OCI-LY3 (cell line): Measurements from ENCODE around the gene ATG16L2.
"Not testable (repeated sequence)": the region's sequence is repeated elsewhere in the genome, so short reads cannot be mapped to it uniquely, and the experiment has no call there.

Experiments used
- H2AFZ ChIP-seq: fragments of 200-600, 300-600 bp; shearing (Covaris generic); 2 replicates; pipeline ENCODE4 v1.6.0; 2014; ENCODE audit warnings: antibody characterized with exemption, low read depth, low read length
- H3K27ac ChIP-seq: fragments of 200-600, 300-600 bp; sonication (generic); 2 replicates; pipeline ENCODE4 v1.5.1; 2014; ENCODE audit warnings: mild to moderate bottlenecking, low read length, moderate library complexity, mixed read lengths
- H3K27me3 ChIP-seq: fragments of 200-600, 300-600 bp; sonication (generic); 2 replicates; pipeline ENCODE4 v1.6.1; 2014; ENCODE audit warnings: low read depth, low read length, mixed read lengths
- H3K36me3 ChIP-seq: fragments of 200-600, 300-600 bp; sonication (generic); replicated peaks from 2 replicates; pipeline ENCODE3; 2014; ENCODE audit warnings: low read depth, low read length, mixed read lengths
- H3K4me1 ChIP-seq: fragments of 300-600, 200-600 bp; sonication (generic); 2 replicates; pipeline ENCODE4 v1.6.1; 2014; ENCODE audit warnings: low read length, mixed read lengths
- H3K4me2 ChIP-seq: fragments of 200-600, 300-600 bp; sonication (generic); 2 replicates; pipeline ENCODE4 v1.6.1; 2014; ENCODE audit warnings: low read length, mixed read lengths
- H3K4me3 ChIP-seq: fragments of 300-600, 200-600 bp; sonication (generic); 2 replicates; pipeline ENCODE4 v1.5.1; 2014; ENCODE audit warnings: antibody characterized with exemption, mild to moderate bottlenecking, low read length, moderate library complexity
- H3K79me2 ChIP-seq: fragments of 300-600, 200-600 bp; shearing (Covaris generic); 2 replicates; pipeline ENCODE4 v1.6.1; 2014; ENCODE audit warnings: mild to moderate bottlenecking, low read length, mixed read lengths
- H3K9ac ChIP-seq: fragments of 300-600, 200-600 bp; shearing (Covaris generic); 2 replicates; pipeline ENCODE4 v1.6.0; 2014; ENCODE audit warnings: mild to moderate bottlenecking, low read length, moderate library complexity
- H3K9me3 ChIP-seq: fragments of 200-600, 300-600 bp; shearing (Covaris generic); 2 replicates; pipeline ENCODE4 v1.6.1; 2014; ENCODE audit warnings: low read length, mixed read lengths; ENCODE audit not compliant: insufficient read depth
- H4K20me1 ChIP-seq: fragments of 200-600, 300-600 bp; sonication (generic); 2 replicates; pipeline ENCODE4 v1.6.1; 2016; ENCODE audit warnings: low read length, mixed read lengths; ENCODE audit not compliant: insufficient read depth
- EZH2phosphoT487 ChIP-seq: fragments of 200-600 bp; shearing (Covaris generic); IDR thresholded peaks from 2 replicates; pipeline ENCODE4 v1.6.1; 2018; ENCODE audit warnings: antibody characterized with exemption, mixed run types, low read depth
- TF ChIP-seq, protein P1 (sequence below): fragments of 200-600, 300-600 bp; sonication (generic); IDR thresholded peaks from 2 replicates; pipeline ENCODE4 v1.5.1; 2014; ENCODE audit warnings: antibody characterized with exemption, low read length, low read depth

ATG16L2 gene

GRCh38 chr11:72807021-72807693, 7.1 kb upstream of the ATG16L2 start:
- Histone ChIP-seq H3K79me2 (peaks cover 11% of the 10 kb centered on the region), H3K9ac (no peak overlapping the region), H4K20me1 (no peaks in the 10 kb centered on the region), H3K27me3 (no peaks in the 10 kb centered on the region), H3K27ac (no peak overlapping the region), H3K4me3 (no peak overlapping the region), H2AFZ (no peak overlapping the region), H3K36me3 (peaks cover 21% of the 10 kb centered on the region), H3K4me2 (no peak overlapping the region), H3K9me3 (no peaks in the 10 kb centered on the region), H3K4me1 (peaks cover 6% of the 10 kb centered on the region)
- TF ChIP-seq, protein P1, sequence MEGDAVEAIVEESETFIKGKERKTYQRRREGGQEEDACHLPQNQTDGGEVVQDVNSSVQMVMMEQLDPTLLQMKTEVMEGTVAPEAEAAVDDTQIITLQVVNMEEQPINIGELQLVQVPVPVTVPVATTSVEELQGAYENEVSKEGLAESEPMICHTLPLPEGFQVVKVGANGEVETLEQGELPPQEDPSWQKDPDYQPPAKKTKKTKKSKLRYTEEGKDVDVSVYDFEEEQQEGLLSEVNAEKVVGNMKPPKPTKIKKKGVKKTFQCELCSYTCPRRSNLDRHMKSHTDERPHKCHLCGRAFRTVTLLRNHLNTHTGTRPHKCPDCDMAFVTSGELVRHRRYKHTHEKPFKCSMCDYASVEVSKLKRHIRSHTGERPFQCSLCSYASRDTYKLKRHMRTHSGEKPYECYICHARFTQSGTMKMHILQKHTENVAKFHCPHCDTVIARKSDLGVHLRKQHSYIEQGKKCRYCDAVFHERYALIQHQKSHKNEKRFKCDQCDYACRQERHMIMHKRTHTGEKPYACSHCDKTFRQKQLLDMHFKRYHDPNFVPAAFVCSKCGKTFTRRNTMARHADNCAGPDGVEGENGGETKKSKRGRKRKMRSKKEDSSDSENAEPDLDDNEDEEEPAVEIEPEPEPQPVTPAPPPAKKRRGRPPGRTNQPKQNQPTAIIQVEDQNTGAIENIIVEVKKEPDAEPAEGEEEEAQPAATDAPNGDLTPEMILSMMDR = no peak
- TF ChIP-seq EZH2phosphoT487 = no peak

DNA sequence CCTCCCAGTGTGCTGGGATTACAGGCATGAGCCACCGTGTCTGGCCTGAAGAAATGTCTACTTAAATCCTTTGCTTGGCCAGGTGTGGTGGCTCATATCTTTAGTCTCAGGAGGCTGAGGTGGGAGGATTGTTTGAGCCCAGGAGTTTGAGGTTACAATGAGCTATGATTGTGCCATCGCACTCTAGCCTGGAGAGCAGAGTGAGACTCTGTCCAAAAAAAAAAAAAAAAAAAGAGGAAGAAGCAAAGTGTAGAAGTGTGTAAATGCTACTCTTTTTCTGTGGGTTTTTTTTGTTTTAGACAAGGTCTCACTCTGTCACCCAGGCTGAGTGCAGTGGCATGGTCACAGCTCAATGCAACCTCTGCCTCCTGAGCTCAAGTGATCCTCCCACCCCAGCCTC, 6.4 kb upstream of the ATG16L2 start:
- peaks cover 18% of the 10 kb centered on the region for H3K79me2 ChIP-seq
- no peak overlapping the region for H2AFZ ChIP-seq
- TF ChIP-seq, protein P1 = no peak
- no peak for TF ChIP-seq EZH2phosphoT487
- no peak overlapping the region for H3K4me3 ChIP-seq
- H3K9me3 ChIP-seq = no peaks in the 10 kb centered on the region
- no peak overlapping the region for H3K27ac ChIP-seq
- no peak overlapping the region for H3K4me2 ChIP-seq
- H4K20me1 ChIP-seq = peaks cover 4% of the 10 kb centered on the region; the same call in 1 of the 2 replicates
- H3K36me3 ChIP-seq = peaks cover 21% of the 10 kb centered on the region
- no peaks in the 10 kb centered on the region for H3K27me3 ChIP-seq
- no peak overlapping the region for H3K9ac ChIP-seq
- peaks cover 11% of the 10 kb centered on the region for H3K4me1 ChIP-seq

DNA sequence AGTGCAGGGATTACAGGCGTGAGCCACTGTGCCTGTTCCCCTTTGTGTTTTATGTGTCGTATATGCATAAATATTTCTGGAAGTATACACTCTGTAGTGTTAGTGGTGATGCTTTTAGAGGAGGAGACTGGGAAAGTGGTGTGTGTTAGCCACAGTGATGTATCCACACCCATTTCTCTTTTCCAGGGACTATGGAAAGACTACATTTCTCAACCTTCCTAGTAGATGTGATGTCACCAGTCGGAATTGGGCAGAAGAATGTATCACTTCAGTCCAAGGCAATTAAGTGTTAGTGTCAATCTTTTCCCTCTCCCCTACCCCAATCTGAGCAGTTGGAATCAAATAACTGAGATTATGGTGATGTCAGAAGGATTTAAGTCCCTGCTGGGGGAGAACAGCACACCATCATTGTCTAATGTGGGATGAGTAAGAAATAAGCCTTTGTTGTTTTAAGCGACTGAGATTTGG, 5.8 kb upstream of the ATG16L2 start:
- Histone ChIP-seq H3K4me2 (no peak overlapping the region), H3K79me2 (peaks cover 23% of the 10 kb centered on the region), H3K36me3 (peaks cover 21% of the 10 kb centered on the region), H3K27me3 (no peaks in the 10 kb centered on the region), H3K4me1 (peaks cover 11% of the 10 kb centered on the region), H3K9me3 (no peaks in the 10 kb centered on the region), H2AFZ (no peak overlapping the region), H3K27ac (no peak overlapping the region), H3K9ac (no peak overlapping the region), H3K4me3 (no peak overlapping the region), H4K20me1 (peaks cover 4% of the 10 kb centered on the region; the same call in 1 of the 2 replicates)
- no peak for TF ChIP-seq EZH2phosphoT487
- TF ChIP-seq, protein P1 = no peak

GRCh38 chr11:72811686-72812085, 2.5 kb upstream of the ATG16L2 start:
- not testable (repeated sequence) for H3K27ac ChIP-seq, H3K9ac ChIP-seq, H3K27me3 ChIP-seq, H4K20me1 ChIP-seq, H2AFZ ChIP-seq, H3K4me3 ChIP-seq, H3K9me3 ChIP-seq
- Histone ChIP-seq H3K79me2 (peaks cover 50% of the 10 kb centered on the region), H3K36me3 (peaks cover 26% of the 10 kb centered on the region), H3K4me2 (peak overlapping the region; percentile 93; the same call in 1 of the 2 replicates), H3K4me1 (peaks cover 17% of the 10 kb centered on the region)
